NK-92 (cell line): ENCODE measurements around the gene SLC7A6.

ENCODE experiments used
- DNase-seq: peaks from one replicate; lab custom pipeline; 2025; ENCODE audit not compliant: unreplicated experiment; lab: John Stamatoyannopoulos, UW

SLC7A6 gene

DNA sequence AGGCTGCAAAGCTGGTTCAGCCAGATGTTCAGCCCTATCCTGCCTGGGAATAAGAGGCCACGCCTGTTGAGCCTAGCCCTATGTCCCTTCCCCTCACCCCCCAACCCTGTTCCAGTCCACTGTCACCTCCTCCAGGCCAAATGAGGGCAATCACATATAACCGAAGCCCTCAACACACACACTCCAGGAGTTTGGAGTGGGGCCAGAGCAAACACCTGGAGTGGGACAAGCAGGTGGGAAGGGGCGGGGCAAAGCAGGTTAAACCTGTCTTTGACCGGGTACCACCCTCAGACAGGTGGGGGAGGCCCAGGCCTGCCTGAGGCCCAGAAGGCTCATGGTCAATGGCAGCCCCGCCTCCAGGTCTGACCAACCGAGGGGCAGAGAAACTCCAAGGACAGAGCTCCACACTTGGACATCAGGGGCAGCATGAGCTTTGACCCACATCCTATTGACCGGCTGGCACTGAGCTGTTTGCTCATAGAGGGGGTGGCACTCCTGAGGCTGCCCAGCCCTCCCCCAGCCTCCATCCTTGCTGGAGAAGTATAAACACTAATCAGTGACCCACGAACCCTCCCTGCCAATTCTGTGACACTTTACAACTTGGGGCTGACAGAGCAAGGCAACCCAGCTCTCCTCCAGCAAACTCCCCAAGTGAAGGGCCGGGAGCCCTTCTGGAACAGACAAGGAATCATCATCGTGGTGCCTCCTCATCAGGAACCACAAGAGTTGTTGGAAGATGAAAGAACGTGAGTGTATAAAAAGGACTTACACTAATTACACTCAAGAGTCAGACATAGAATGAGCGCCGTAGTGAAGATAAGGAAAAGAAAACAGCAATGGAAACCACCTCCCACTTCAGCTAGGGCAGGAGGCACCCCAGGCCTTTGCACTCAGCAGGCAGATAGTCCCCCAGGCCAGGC is 29.9 kb upstream of the SLC7A6 start:
- DNase-seq: no peak

DNA sequence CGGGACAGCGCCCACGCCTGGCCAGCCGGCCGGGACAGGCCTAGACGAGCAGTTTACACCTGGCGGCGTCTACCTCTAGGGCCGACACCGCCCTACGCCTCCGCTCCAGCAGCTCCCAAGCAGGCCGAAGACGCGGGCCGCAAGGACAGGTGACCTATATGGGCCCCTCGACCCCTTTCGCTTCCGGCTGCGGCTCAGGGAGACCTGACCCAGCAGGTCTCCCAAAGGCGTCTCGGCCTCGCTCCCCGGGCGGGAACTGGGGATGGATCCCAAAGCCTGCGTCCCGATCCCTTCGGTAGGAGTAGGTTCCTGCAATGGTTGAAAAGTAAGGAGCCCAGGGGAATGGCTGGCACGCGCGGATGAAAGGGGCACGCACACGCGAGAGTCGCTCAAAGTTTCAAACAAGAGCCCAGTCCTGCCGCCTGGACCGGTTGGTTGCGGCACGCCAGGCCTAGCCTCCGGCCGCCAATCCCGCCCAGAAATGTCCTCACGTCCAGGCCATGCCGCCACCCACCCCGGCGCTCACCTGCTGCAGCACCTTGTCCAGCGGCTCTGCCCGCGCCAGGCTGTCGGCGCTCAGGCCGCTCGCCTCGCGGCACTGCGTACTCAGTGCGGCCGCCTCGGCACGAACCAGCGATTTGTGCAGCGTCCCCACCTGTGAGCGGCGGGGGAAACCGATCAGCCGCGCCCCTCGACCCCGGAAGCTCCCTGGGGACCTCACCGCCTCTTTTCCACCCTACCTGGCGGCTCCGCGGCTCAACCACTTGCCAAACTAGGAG is 29.0 kb upstream of the SLC7A6 start:
- no peak for DNase-seq

- no peak for DNase-seq
Measured at GRCh38 chr16:68235887-68236136, 28.5 kb upstream of the SLC7A6 start, which contains the start of gene ESRP2. Gene ESRP2, minus strand, starts transcription at chr16:68236127. Its CDS starts 82 bp downstream, at chr16:68236045.

DNA sequence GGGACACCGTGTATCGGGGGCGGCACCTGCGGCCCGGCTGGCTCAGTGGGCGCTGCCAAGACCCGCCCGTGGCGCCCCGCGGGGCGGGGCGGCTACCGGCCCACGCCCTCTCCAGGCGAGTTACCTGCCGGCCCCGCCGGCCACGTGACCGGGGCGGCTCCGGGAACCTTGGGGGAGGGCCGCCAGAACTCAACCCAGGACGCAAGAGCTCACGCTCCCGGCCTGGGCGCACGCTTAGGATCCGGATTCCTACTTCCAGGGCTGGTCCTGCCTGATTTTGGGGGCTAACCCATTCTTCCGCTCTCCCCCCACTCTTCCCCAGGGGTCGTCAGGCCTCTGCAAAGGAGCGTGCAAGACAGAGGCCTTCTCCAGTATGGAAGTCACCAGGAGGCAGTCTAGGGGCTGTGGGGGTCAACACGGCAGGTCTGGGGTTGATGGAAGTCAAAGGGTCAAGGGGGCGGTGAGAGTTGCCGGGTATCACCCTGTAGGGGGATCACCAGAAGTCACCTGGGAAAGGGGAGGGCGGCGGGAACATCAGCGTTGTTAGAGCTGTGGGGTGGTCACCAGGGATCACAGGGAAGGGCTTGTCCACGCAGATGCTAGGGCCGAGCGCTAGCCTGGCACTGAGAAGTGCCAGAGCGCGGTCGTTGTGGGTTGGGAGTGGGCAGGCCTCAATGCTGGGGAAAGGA is 28.0 kb upstream of the SLC7A6 start:
- no peak for DNase-seq

DNA sequence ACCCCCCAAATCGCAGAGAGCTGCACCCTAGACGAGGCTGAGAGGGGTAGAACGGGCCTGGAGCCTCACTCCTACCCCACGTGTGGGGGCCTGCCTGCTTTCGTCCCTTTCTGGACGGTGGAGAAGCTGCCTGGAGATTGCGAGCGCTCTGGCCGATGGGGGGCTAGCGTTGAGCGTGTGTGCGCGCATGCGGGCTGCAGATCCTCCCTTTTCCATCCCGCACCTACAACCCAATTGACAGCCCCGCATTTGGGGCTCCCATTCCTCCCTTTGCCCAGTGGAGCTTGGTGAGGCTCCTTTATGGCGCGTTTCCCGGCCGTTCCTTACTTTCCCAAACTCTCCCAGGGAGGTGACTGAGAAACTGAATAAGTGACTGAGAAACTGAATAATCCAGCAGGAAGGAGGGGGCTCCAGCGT is 27.5 kb upstream of the SLC7A6 start:
- DNase-seq: no peak

- no peak for DNase-seq
Measured at GRCh38 chr16:68237243-68238028, 26.9 kb upstream of the SLC7A6 start.

GRCh38 chr16:68238029-68238345 is 26.3 kb upstream of the SLC7A6 start:
- no peak for DNase-seq

- DNase-seq: no peak
Measured at GRCh38 chr16:68242085-68242484, 22.2 kb upstream of the SLC7A6 start.

- no peak for DNase-seq
Measured at GRCh38 chr16:68242926-68243858, 21.1 kb upstream of the SLC7A6 start.

GRCh38 chr16:68244481-68244902 is 19.8 kb upstream of the SLC7A6 start:
- no peak for DNase-seq

GRCh38 chr16:68244903-68245853 is 19.1 kb upstream of the SLC7A6 start, which contains the start of gene PLA2G15:
Gene PLA2G15, plus strand, starts transcription at chr16:68245373. Its CDS starts 54 bp downstream, at chr16:68245427.
- peak; percentile 34 for DNase-seq

- DNase-seq: no peak
Measured at GRCh38 chr16:68246121-68246520, 18.2 kb upstream of the SLC7A6 start.

GRCh38 chr16:68246666-68247065 is 17.7 kb upstream of the SLC7A6 start:
- no peak for DNase-seq

DNA sequence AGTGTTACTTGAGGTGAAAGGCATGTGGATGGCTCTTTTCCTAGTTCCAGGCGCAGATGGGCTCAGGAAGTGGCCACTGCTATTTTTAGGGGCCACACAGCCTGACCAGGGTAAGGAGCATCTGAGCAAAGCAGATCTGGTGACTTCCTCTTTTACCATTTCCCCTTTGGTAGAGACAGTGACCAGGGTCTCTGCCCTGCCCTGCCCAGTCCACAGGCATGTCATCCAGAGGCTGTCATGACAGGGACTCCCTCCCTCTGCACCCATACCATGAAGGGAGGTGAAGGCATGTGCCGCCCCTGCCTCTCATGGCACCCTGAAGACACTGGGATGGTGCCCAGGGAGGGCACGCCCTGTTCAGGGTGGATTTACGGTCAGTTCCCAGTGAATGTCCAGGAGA is 16.9 kb upstream of the SLC7A6 start:
- DNase-seq: no peak

DNA sequence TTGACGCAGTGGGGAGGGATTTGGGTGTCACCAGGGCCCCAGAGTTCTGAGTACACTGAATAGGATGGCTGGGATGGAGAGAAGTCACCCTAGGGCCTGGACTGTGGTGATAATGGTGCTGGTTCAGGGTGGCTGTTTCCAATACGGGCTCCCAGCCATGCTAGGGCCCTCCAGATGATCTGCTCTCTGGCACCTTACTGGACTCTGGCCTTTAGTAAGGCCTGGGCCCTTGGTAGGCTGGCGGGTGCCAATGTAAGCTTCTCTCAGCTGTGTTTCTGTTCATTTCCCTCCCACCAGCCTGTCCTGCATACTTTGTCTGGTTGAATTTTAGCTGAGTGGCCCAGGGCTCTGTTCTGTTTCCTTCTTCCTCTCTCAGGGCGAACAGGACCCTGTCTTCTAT is 16.4 kb upstream of the SLC7A6 start:
- DNase-seq: no peak

DNA sequence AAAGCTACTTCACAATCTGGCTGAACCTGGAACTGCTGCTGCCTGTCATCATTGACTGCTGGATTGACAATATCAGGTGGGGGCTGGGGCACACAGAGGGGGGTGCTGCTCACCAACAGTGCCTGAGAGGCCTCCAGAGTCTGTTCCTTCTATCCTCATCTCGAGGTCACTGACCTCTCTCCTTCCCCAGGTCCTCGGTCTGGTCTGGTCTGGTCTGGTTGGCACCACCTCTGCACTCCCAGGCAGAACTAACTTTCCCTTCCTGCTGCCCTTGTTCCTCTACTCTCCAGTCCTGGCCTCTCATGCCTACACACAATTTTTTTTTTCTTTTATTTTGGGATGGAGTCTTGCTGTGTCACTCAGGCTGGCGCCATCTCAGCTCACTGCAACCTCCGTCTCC is 15.0 kb upstream of the SLC7A6 start:
- no peak for DNase-seq

GRCh38 chr16:68250951-68251350 is 13.4 kb upstream of the SLC7A6 start:
- DNase-seq: no peak

- DNase-seq: no peak
Measured at GRCh38 chr16:68251832-68252231, 12.5 kb upstream of the SLC7A6 start.

DNA sequence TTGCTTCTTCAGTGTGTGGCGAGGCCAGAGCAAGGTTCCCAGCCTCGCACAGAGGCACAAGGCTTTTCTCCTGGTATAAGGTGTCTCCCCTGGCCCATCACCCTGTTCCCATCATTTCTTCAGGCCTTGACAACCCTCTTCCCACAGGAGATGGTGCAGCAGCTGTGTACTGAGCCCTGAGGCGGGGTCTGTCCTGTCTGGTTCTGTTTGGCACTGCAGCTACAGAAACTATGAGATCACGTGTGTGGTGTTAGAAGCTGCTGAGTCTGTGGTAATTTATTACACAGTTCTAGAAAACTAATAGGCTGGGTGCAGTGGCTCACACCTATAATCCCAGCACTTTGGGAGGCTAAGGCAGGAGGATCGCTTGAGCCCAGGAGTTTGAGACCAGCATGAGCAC is 11.9 kb upstream of the SLC7A6 start:
- DNase-seq: no peak
